NB4 (cell line): Measurements from ENCODE around the gene LILRB1.

Experiments
- CTCF ChIP-seq: IDR thresholded peaks from one replicate; pipeline ENCODE4 v1.5.1; 2012; ENCODE audit warnings: low read depth, low read length
- MAX ChIP-seq: IDR thresholded peaks from 2 replicates; pipeline ENCODE4 v1.6.1; 2011; ENCODE audit warnings: low read depth, low read length
- MYC ChIP-seq: IDR thresholded peaks from 2 replicates; pipeline ENCODE4 v1.6.1; 2011; ENCODE audit warnings: low read depth, low read length
- POLR2A ChIP-seq: IDR thresholded peaks from 2 replicates; pipeline ENCODE4 v1.6.1; 2011; ENCODE audit warnings: mild to moderate bottlenecking; ENCODE audit not compliant: insufficient read length; ENCODE audit errors: extremely low read depth

DNA sequence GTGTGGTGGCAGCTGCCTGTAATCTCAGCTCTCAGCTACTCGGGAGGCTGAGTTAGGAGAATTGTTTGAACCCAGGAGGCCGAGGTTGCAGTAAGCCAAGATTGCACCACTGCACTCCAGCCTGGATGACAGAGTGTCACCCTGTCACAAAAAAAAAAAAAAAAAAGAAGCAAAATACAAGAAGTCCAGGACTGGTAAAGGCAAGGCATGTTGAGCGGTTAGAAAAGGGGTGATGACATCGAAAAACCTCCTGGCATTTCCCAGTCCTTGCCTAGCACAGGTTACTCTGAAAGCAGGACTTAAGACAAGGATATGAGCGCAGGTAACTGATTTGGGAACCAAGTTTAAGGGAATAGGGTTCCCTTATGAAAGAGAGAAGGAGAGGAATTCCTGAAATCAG is 30.0 kb downstream of the LILRB1 start:
- no peak for TF ChIP-seq POLR2A
- TF ChIP-seq CTCF, result no peak
- no peak for TF ChIP-seq MYC
- TF ChIP-seq MAX, result no peak
